WERI-Rb-1 (cell line): Measurements from ENCODE around the gene TBCK.

Experiments used
- DNase-seq: peaks from one replicate; pipeline ENCODE4 v3.0.0-alpha.2; 2020
- H3K27ac ChIP-seq: fragments of 250-450 bp; sonication (Bioruptor Pico); 2 replicates; pipeline ENCODE4 v1.5.1; 2020; ENCODE audit warnings: mild to moderate bottlenecking, moderate library complexity
- H3K27me3 ChIP-seq: fragments of 250-450 bp; sonication (Bioruptor Pico); 2 replicates; pipeline ENCODE4 v1.5.1; 2021; ENCODE audit warnings: mild to moderate bottlenecking, low read depth, moderate library complexity; ENCODE audit not compliant: insufficient read depth, severe bottlenecking
- H3K36me3 ChIP-seq: fragments of 250-450 bp; sonication (Bioruptor Pico); 2 replicates; pipeline ENCODE4 v1.5.1; 2020; ENCODE audit warnings: mild to moderate bottlenecking, moderate library complexity
- H3K4me3 ChIP-seq: 2 replicates; pipeline ENCODE4 v1.5.1; 2011; ENCODE audit warnings: low read depth, mild to moderate bottlenecking, control low read depth, low read length
- H3K9me3 ChIP-seq: fragments of 250-450 bp; sonication (Bioruptor Pico); 2 replicates; pipeline ENCODE4 v1.5.1; 2021; ENCODE audit warnings: mild to moderate bottlenecking, moderate library complexity; ENCODE audit not compliant: severe bottlenecking
- CTCF ChIP-seq: IDR thresholded peaks from 2 replicates; pipeline ENCODE4 v1.5.1; 2011; ENCODE audit warnings: low read depth, mild to moderate bottlenecking, control low read depth, inconsistent platforms, low read length

Gene TBCK

GRCh38 chr4:106165351-106166010, 150.5 kb downstream of the TBCK start:
- Histone ChIP-seq H3K4me3 (no peak overlapping the region), H3K27me3 (no peaks in the 10 kb centered on the region), H3K36me3 (peaks cover 14% of the 10 kb centered on the region), H3K9me3 (no peaks in the 10 kb centered on the region), H3K27ac (no peak overlapping the region)
- TF ChIP-seq CTCF = no peak
- DNase-seq = no peak

- no peak for TF ChIP-seq CTCF
- Histone ChIP-seq H3K27ac (no peak overlapping the region), H3K27me3 (no peaks in the 10 kb centered on the region), H3K4me3 (no peak overlapping the region), H3K36me3 (peaks cover 3% of the 10 kb centered on the region), H3K9me3 (no peaks in the 10 kb centered on the region)
- DNase-seq = no peak
These were observed 153.7 kb downstream of the TBCK start for GRCh38 chr4:106162278-106162677.

- Histone ChIP-seq H3K4me3 (no peak overlapping the region), H3K9me3 (no peaks in the 10 kb centered on the region), H3K36me3 (peaks cover 3% of the 10 kb centered on the region), H3K27me3 (no peaks in the 10 kb centered on the region), H3K27ac (no peak overlapping the region)
- no peak for TF ChIP-seq CTCF
- DNase-seq = no peak
These were observed 155.4 kb downstream of the TBCK start for GRCh38 chr4:106160560-106160959.

- Histone ChIP-seq H3K27me3 (no peaks in the 10 kb centered on the region), H3K9me3 (no peaks in the 10 kb centered on the region), H3K27ac (no peak overlapping the region), H3K36me3 (no peaks in the 10 kb centered on the region), H3K4me3 (no peak overlapping the region)
- no peak for DNase-seq
- TF ChIP-seq CTCF = no peak
These were observed 166.1 kb downstream of the TBCK start for GRCh38 chr4:106149911-106150310.

- Histone ChIP-seq H3K27me3 (no peaks in the 10 kb centered on the region), H3K4me3 (no peak overlapping the region), H3K9me3 (no peaks in the 10 kb centered on the region), H3K27ac (no peak overlapping the region), H3K36me3 (no peaks in the 10 kb centered on the region)
- no peak for TF ChIP-seq CTCF
- DNase-seq = no peak
These were observed 167.0 kb downstream of the TBCK start for GRCh38 chr4:106149026-106149425.

- no peak for TF ChIP-seq CTCF
- H3K4me3 ChIP-seq = no peak overlapping the region
- no peaks in the 10 kb centered on the region for H3K27me3 ChIP-seq
- H3K27ac ChIP-seq = no peak overlapping the region
- no peaks in the 10 kb centered on the region for H3K9me3 ChIP-seq
- no peak for DNase-seq
- H3K36me3 ChIP-seq = no peaks in the 10 kb centered on the region
These were observed 173.3 kb downstream of the TBCK start for GRCh38 chr4:106142616-106143127.
